ENCODE measurements around the gene SCO2. TPM values are rescaled to one million over a fixed set of nuclear protein-coding genes. Genes with fewer than 3 reads are reported as not detected.
A peak's percentile ranks its signal among the peaks of the same experiment; 100 is the strongest.

Gene SCO2
- total RNA-seq, 1 experiment from 2014 or later = 7.0 TPM

- TSS peak; percentile 95 for BruUV-seq (replicated peaks)
Observed at GRCh38 chr22:50562523-50563412, 37.4 kb upstream of the SCO2 start, which contains the start of gene SYCE3. TSS of gene SYCE3 (minus strand) at chr22:50562919. CDS start at chr22:50556405, 6,514 bp downstream.

More at GRCh38 chr22:50562523-50563412, 37.4 kb upstream of the SCO2 start, which contains the start of gene SYCE3:
- CTCF ChIA-PET = interaction anchor here (0.6 to 1.7 kb wide), 9 partner anchors 10 to 55 kb away, joined by 3 to 11 read pairs (median 4); partner anchors contain the start of genes CHKB, KLHDC7B, LMF2 and NCAPH2
- H3K4me3 ChIP-seq (replicated peaks in 1 of 2; ENCODE audit: low read depth in 1 of 2, low read length in 2 of 2) = peak within 1 kb of the TSS; percentile 70
- peak; percentile 97 for ATAC-seq
- peak within 1 kb of the TSS; percentile 81 for H3K4me2 ChIP-seq (ENCODE audit: low read length)
- H3K9me2 ChIP-seq (ENCODE audit: insufficient read depth) = no peaks in the 10 kb centered on the region
- H2AFZ ChIP-seq (ENCODE audit: low read depth, low read length, poor library complexity, severe bottlenecking) = no peak within 1 kb of the TSS
- peak within 1 kb of the TSS; percentile 61 for H3K9ac ChIP-seq (ENCODE audit: low read length)
- RAD21 ChIA-PET (ENCODE audit: low non-redundant PET in 1 of 2, low total read pairs in 2 of 2, uncharacterized antibody in 2 of 2, unreplicated experiment in 2 of 2) = interaction anchor here (0.8 to 1.2 kb wide), 3 partner anchors 12 to 37 kb away, joined by 3 to 5 read pairs (median 4); partner anchors contain the start of gene SCO2 (in 1 of the 2)
- H3K79me2 ChIP-seq (ENCODE audit: insufficient read depth, low read length) = no peaks in the 10 kb centered on the region
- H3K27me3 ChIP-seq (ENCODE audit: insufficient read depth, low read length) = no peaks in the 10 kb centered on the region
- peak within 1 kb of the TSS; percentile 43; the same call in 1 of the 2 replicates for H3K27ac ChIP-seq (ENCODE audit: low read depth, low read length)
- peak; percentile 89 for DNase-seq (ENCODE audit: low read depth, low spot score)
- peaks cover 6 to 11% of the 10 kb centered on the region in 2 experiments; a peak in 2 of 4 replicates for H3K4me1 ChIP-seq (ENCODE audit: control insufficient read depth in 1 of 2, insufficient read depth in 2 of 2, low read length in 2 of 2)
- TF ChIP-seq SP1 (IDR thresholded peaks at IDR 0.05; ENCODE audit: low read depth) (peak; percentile 76), CTCF (IDR thresholded peaks at IDR 0.05 in 2 of 3, conservative IDR thresholded peaks at IDR 0.05 in 1 of 3; ENCODE audit: borderline replicate concordance in 1 of 3, insufficient read depth in 1 of 3, low read depth in 2 of 3, low read length in 2 of 3) (peak; percentile 52 to 92 (median 79)), SIN3A (IDR thresholded peaks at IDR 0.05; ENCODE audit: low read depth) (peak; percentile 57; the same call in 1 of the 2 replicates), REST (IDR thresholded peaks at IDR 0.05; ENCODE audit: low read depth) (no peak), RAD21 (IDR thresholded peaks at IDR 0.05; ENCODE audit: low read depth) (peak; percentile 59), POLR2AphosphoS5 (IDR thresholded peaks at IDR 0.05; ENCODE audit: low read depth, low read length) (peak; percentile 93), CBX3 (IDR thresholded peaks at IDR 0.05; ENCODE audit: low read depth) (no peak)
- H4K20me1 ChIP-seq (ENCODE audit: insufficient read depth) = no peaks in the 10 kb centered on the region
- POLR2A ChIA-PET = interaction anchor here (1.0 to 1.6 kb wide), 6 partner anchors 12 to 55 kb away, joined by 3 to 8 read pairs (median 4); partner anchors contain the start of genes CHKB, LMF2, NCAPH2 and SCO2
- H3K36me3 ChIP-seq (ENCODE audit: control insufficient read depth in 1 of 2, insufficient read depth in 2 of 2, low read length in 2 of 2) = no peaks in the 10 kb centered on the region; a peak in 1 of 4 replicates
- intact Hi-C loops (cut with micrococcal nuclease) = no loop called here
- H3K9me3 ChIP-seq (ENCODE audit: control insufficient read depth in 1 of 2, insufficient read depth in 1 of 2, low read depth in 1 of 2, low read length in 2 of 2) = no peaks in the 10 kb centered on the region

Data from HCT116 (cell line).